DMS53 treated with DMSO at 0.1 percent for 48 hours (cell line): Measurements from ENCODE around the gene CACNA1H.
A peak's percentile ranks its signal among the peaks of the same experiment; 100 is the strongest.
"Not testable (repeated sequence)": the region's sequence is repeated elsewhere in the genome, so short reads cannot be mapped to it uniquely, and the experiment has no call there.

Experiments used
- DNase-seq: peaks from one replicate; lab custom pipeline; 2025; ENCODE audit not compliant: unreplicated experiment; lab: John Stamatoyannopoulos, UW

The CACNA1H gene

GRCh38 chr16:1245452-1246020, 92.6 kb downstream of the CACNA1H start:
- DNase-seq, result no peak

- DNase-seq, result not testable (repeated sequence)
Observed at GRCh38 chr16:1247903-1248537, 95.1 kb downstream of the CACNA1H start.

GRCh38 chr16:1249031-1249755, 96.3 kb downstream of the CACNA1H start:
- not testable (repeated sequence) for DNase-seq

DNA sequence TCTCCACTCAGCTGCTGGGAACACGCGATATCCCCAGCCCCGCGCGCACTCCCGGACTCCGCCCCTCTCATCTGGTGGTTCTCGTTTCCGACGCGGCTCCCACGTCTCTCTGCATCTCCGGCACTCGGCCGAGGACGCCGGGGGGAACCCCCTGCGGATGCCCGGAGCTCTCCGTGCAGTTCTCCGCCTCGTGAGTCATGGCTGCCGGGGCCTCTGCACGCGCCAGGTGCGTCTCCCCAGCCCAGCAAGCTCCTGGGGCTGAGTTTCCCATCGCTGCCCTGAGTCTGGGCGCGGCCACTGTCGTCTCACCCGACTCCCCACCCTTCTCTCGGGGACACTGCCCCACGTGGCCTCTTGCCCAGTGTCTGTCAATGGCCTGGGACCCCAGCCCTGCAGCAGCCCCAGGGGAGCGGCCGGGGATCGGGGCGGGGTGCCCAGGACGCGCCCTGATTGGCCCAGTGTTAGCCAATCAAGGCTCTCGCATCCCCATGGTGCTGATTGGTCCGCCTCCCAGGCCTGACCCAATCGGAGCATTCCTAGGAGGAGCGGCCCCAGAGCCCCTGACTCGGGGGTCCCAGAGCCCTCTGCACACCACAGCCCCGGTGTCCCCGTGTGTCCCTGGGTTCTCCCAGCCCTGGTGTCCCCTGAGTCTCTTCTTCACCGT, 100.9 kb downstream of the CACNA1H start:
- DNase-seq, result not testable (repeated sequence)

GRCh38 chr16:1254821-1255220, 101.9 kb downstream of the CACNA1H start:
- not testable (repeated sequence) for DNase-seq

GRCh38 chr16:1255276-1256122, 102.6 kb downstream of the CACNA1H start, which contains the start of gene TPSD1:
TSS of gene TPSD1 (plus strand) at chr16:1256069. CDS start at chr16:1256281, 212 bp downstream.
- DNase-seq, result not testable (repeated sequence)

GRCh38 chr16:1256296-1256873, 103.5 kb downstream of the CACNA1H start:
- DNase-seq, result not testable (repeated sequence)

DNA sequence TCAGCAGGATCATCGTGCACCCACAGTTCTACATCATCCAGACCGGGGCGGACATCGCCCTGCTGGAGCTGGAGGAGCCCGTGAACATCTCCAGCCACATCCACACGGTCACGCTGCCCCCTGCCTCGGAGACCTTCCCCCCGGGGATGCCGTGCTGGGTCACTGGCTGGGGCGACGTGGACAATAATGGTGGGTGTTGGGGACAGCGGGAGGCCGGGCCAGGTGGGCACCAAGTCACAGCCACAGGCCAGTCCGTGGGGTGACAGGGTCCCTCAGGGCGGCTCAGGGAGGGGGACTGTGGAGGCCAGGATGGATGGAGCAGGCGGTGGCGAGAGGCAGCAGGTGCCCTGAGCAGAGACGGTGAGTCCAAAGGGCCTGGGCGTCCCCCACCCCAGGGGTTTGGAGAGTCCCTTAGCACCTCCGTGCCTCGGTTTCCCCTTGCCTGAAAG, 104.0 kb downstream of the CACNA1H start:
- DNase-seq, result no peak

DNA sequence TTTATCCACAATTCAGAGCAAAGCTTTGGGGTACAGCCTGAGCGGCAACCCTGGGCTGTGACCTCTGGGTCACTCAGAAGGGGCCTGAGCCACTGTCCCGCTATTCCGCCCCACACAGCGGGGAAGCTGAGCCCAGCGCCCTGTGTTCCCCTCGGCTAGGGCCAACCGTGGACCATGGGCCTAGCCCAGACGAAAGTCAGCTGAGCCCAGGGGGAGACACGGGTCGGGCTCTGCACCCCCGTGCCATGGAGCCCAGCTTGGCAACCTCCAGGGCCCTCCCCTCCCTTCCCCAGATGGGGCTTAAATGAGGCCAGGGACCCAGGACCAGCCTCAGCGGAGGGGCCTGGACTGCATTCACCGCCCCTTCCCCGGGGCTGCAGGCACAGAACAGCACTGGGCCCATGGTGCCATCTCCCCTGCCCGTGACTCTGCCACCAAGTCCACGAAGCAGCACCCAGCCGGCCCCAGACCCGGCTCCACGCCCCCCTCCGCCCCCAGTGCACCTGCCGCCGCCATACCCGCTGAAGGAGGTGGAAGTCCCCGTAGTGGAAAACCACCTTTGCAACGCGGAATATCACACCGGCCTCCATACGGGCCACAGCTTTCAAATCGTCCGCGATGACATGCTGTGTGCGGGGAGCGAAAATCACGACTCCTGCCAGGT, 104.8 kb downstream of the CACNA1H start:
- no peak for DNase-seq

DNA sequence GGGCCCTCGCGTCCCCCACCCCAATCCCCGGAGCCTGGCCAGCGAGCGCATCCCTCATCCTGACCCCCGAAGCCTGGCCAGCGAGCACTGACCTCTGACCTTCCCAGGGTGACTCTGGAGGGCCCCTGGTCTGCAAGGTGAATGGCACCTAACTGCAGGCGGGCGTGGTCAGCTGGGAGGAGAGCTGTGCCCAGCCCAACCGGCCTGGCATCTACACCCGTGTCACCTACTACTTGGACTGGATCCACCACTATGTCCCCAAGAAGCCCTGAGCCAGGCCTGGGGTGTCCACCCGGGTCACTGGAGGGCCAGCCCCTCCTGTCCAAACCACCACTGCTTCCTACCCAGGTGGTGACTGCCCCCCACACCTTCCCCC, 105.3 kb downstream of the CACNA1H start:
- no peak for DNase-seq

DNA sequence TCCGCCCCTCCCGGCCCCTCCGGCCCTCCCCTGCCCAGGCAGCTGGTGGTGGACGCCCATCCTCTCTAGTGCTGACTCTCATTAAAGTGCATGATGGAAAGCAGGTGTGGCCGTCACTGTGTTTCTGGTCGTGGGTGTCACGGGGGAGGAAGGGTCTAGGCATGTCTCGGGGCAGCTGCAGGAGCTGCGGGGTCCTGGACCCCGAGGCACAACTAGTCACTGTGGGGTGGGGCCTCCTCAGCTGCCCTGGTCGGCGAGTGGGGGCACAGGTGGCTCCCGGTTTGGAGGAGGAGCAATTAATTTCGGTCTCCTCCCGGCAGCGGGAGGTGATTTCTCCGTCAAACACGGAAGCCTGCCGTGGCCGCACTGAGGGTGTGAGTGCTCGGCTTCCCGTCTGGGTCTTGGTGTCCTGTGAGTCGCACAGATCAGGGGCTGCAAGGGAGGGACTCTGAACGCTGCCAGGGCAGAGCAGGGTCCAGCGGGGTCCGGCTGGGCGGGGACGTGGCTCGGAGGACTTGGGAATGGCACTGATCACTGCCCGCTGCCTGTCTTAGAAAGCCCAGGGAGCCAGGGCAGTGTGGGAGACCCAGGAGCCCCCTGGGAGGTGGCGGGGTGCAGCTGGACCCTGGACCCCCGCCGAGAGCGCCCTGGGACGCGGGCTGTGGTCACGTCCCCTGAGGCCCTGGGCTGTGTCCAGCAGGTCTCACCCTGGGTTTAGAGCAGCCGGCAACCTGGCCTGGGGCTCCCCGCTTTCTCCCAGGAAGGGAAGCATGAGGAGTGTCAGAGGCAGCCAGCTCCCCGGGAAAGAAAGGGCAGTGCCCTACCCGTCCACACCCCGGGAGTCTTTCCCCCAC, 106.2 kb downstream of the CACNA1H start:
- DNase-seq, result no peak

DNA sequence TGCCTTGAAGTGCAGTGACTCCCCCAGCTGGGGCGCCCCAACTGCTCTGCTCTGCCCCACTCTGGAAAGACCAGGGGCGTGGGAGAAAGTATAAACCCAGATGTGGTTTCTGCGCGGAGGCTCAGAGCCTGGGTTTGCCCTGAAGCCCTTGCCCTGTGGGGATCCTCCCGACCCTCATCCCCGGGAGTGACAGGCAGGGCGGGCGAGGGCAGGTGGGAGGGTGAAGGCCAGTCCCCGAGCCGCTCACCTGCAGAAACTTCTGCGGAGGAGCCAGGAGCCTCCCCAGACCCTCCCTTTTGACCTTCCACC, 106.8 kb downstream of the CACNA1H start:
- DNase-seq, result no peak

DNA sequence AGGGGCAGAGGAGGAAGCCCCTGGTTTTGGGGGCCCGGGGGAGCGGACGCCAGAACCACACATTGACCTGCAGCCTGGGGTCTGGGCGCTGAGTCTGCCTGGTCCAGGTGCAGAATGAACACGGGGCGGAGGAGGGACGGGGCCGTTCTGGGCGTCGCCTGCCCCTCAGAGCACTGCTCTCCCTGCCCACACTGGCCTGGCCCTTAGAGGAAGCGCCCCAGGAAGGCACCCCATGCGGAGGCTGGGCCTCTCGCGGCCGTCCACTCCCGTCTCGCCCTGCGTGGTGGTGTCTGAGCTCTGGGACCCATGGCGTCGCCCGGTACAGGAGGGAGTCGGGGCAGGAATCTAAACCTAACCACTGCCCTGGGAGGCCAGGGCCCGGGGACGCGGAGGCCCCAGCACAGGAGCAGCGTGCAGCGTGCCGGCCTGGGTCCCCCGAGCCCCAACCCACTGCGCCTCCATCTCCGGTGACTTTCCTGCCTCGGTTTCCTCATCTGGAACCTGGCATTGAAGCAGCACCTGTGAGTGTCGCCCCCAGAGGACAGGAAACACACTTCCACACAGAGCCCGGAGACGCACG, 107.3 kb downstream of the CACNA1H start:
- DNase-seq, result no peak

DNA sequence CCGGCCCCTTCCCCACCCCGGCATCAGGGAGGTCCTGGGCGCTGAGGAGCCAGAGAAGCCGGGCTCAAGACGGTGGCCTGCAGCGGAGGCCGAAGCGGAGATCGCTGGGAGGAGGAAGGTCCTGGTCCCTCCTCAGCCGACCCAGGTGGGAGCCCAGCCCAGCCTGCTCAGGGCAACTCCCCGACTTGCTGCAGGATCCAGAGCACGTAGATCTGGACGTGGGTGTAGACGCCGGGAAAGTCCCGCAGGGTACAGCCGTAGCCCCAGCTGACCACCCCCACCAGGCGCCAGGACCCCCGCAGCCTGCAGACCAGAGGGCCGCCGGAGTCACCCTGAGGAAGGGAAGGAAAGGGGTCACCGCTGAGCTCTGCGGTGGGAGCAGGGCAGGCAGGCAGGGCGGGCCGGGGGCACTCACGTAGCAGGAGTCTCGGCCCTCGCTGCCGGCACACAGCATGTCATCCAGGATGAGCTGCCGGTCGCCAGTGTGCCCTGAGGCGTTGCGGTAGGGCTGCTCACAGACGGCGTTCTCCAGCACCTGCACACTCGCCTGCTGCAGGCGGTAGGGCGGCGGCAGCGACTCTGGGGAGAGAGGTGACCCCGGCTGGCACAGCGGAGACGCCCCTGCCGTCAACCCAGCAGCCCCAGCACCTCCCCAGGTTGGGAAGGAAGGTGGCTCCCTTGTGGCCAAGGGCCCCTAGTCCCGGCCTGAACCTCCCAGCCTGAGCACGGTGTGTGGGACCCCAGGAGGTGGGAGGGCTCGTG, 108.4 kb downstream of the CACNA1H start:
- peak; percentile 9 for DNase-seq

DNA sequence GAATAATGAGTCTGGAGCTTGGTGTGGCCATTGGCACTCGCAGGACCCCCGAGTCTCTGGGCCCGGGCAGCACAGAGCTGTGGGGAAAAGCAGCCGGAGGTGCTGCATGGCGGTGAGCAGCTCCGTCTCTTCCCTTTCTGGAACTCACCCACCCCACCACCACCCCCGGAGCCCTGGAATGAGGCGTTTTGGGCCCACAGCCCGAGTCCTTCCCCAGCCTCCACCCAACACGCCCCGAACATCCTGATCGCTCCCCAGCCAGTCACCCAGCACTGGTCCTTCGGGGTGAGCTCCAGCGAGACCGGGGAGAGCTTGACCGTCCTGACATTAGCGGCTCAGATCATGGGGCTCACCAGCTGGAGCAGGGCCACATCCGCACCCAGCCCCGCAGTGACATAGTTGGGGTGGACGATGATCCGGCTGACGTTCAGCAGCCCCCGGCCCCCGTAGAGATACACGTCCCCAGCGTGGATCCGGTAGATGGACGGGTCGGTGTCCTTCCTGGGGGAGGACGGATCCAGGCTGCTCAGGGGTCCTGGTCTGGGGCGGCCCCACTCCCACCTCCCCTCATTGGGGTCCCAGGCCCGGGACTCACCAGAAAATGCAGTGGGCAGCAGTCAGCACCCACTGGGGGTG, 109.4 kb downstream of the CACNA1H start:
- no peak for DNase-seq

DNA sequence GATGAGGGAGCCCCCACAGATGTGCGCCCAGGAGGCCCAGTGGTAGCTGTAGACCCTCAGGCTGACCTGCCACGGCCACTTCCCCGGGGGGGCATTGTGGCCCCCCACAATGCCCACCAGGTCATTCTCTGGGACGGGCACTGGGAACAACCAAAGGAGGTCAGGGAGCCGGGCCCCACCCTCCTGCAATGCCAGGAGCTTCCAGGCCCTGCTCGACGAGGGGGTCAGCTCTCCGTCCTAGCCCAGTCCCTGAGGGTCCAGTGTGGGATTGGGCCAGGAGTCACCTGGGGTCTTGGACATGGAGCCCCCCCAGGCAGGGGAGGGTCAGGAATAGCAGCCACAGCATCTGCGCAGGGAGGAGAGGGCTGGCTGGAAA, 109.9 kb downstream of the CACNA1H start:
- DNase-seq, result no peak

DNA sequence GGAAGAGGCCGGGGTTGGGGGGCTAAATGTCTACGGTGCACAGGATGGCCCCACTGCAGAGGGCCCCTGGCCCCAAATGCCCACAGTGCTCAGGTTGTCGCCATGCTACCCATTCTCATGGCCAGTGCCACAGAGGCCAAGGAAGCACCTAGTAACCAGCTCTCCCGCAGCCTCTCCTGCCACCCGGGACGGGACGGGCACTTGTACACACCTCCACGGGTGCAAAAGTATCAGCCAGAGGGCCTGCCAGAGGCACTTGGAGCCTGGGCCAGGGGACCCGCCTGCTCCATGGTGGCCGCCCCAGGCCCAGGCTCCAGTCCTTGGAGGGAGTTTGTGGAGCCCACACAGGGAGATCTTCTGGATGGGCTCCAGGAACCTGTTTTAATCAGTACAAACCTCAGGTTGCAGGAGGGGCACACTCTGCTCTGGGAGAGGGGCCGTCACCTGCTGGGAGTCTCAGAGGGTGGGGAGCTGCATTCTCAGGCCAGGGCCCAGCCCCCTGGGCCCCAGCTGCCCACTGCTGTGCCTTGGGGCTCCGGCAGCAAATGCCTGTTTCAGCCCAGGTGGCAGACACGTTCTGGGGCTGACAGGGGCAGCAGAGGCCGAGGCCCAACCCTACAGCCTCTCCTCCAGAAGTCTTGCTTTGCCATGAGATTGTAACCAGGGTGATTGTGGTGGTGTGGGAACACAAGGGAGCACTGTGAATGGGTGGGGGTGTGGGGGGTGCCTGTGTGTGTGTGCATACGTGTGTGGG, 110.9 kb downstream of the CACNA1H start:
- DNase-seq, result no peak
